ENCODE results near the gene CTSA. TPM values are rescaled to one million over a fixed set of nuclear protein-coding genes. Genes with fewer than 3 reads are reported as not detected.
"Not testable (repeated sequence)": the region's sequence is repeated elsewhere in the genome, so short reads cannot be mapped to it uniquely, and the experiment has no call there.

CTSA gene
- polyA plus RNA-seq, 5 donors: 69.0 to 75.0 (median 72.0) TPM

DNA sequence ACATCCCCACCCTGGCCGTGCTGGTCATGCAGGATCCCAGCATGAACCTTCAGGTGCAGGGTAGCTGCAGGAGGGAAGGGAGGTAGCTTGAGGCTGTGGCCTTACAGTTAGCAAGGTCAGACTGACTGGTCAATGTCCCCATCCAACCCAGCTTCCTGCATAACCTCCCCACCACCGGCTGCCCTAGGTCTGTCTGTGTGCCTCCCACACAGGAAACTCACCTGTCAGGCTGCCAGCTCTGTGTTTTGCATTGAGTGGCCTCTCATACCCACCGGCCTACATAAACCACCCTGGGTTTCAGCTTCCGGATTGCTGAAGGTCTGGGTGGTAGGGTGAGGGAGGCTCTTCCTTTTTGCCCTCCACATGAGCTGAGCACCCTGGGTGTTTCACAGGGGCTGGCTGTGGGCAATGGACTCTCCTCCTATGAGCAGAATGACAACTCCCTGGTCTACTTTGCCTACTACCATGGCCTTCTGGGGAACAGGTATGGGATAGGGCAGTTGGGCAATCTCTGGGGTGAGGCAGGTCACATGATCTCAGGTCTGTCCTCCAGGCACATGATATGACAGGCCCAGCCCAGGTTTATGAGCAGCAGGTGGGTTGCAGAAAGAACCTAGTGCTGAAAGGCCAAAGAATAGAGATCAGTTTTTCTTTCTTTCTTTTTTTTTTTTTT lies 1.8 kb downstream of the CTSA start:
- DNase-seq: no peak

DNA sequence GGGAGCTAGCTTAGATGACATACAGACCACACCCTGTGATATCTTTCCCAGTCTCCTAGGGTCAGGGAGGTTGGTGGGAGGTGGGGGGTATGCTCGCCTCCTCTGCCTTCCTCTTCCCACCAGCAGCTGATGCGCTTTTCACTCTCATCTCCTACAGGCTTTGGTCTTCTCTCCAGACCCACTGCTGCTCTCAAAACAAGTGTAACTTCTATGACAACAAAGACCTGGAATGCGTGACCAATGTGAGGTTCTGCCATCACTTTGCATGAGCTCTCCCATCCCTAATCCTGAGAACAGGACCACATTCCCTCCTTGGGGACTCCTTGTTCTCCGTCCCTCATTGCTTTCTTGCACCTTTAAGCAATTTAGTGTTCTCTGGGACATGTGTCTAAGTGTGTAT lies 2.7 kb downstream of the CTSA start:
- no peak for DNase-seq

- DNase-seq: no peak
Measured at GRCh38 chr20:45894797-45895196, 3.7 kb downstream of the CTSA start.

DNA sequence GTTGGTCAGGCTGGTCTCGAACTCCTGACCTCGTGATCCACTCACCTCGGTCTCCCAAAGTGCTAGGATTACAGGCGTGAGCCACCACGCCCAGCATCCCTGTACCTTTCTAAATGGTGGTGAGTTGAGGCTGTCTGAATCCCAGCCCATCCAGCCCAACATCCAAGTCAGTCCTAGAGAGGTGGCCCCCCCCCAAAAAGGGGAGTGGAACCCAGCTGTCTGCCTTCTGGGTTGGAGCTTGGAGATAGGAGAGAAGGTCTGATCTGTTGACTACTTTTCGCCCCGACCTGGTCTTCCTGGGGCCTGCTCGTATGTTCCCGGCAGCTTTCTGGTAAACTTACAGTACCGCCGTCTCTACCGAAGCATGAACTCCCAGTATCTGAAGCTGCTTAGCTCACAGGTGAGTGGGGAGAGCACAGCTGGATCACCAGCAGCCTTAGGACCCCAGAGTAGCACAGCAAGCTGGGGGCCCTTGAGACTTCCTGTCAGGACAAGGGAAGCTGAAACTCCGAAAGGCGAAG lies 5.6 kb downstream of the CTSA start:
- DNase-seq: no peak

DNA sequence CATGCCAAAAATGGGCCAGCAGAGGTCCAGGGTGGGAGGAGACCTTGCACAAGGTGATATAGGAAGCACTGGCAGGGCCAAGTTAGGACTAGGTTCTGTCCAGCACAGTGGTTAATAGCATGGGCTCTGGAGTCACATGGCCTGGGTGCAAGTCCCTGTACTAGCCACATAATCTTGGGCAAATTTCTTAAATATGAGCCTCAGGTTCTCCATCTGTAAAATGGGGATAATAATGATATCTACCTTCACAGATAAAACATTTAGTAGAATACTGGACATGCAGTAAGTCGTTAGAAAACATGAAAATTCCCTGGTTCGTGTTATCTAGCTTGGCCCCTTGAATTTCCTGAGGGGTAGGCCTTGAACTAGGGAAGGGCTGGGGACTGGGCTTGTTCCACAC lies 6.2 kb downstream of the CTSA start:
- no peak for DNase-seq

DNA sequence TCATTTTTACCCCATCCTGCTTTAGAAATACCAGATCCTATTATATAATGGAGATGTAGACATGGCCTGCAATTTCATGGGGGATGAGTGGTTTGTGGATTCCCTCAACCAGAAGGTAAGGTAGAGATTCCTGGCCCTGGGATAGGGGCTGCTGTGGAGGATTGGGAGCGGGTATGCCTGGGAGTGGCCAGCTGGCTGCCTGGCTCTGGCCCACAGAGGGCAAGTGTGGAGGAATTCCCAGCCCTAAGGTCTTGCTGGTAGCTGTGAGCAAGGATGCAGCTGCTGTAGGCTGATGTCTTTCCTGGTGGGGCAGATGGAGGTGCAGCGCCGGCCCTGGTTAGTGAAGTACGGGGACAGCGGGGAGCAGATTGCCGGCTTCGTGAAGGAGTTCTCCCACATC lies 6.6 kb downstream of the CTSA start:
- no peak for DNase-seq

- DNase-seq: no peak
Measured at GRCh38 chr20:45898285-45898684, 7.2 kb downstream of the CTSA start.

- DNase-seq: no peak
Measured at GRCh38 chr20:45899046-45899835, 8.1 kb downstream of the CTSA start.

- not testable (repeated sequence) for DNase-seq
Measured at GRCh38 chr20:45901332-45901731, 10.2 kb downstream of the CTSA start.

DNA sequence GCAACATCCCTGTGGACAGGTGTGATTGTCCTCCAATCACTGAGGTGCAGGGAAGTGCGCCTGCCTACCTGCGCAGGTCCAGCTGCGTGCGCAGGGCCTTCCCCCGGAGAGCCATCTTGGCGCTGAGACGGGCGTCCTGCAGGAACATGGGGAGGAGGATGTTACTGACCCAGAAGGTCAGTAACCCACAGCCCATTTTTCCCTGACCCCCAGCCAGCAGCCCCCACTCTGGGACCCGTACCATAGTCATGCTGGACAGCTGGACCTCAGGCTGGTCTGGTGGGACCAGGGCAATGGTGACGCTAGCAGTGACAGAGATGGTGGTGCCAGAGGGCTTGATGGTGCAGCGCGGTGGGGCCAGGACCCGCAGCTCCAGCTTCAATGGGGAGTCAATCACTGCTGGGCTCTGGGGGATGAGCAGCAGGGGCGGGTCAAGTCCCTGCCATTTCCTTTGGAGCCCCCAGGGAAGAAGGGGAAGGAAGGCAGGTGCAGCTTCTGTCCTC lies 11.1 kb downstream of the CTSA start:
- no peak for DNase-seq

DNA sequence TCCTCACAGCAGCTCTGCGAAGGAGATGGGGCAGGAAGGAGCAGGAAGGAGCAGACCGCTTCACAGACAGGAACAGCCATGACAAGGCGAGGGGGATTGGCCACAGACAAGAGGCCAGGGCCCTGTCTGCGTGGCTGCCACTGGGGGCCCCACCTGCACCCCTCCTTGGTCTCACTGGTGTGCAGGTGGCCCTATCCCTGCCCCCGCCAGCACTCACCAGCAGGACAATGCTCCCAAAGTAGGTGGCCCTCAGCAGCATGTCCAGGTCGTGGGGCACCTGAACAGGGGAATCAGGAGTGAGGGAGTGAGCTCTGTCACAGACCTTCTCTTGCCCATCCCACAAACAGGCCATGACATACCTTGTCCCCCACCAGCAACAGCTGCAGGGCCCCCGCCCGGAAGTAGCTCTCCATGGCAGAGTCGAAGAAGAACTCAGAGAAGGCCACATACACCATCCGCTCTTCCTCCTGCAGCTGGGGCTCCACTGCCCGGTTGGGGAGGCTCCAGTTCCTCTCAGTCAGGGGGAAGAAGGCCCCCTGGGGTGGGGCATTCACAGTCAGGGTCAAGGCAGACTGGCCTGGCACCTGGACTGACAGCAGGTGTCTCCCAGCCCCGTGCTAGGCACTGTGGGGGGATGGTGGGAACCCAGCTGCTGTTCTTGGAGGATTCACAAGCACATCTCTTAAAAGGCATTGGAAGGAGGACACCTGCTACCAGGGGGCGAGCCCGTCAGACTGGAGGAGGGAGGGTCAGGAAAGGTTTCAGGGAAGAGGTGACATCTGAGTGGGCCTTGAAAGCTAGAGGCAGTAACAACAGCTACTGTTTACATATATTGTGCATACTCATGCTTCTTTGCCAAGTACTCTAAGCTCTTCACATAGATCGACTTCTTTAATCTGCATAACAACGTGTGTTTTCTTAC lies 13.7 kb downstream of the CTSA start:
- no peak for DNase-seq

- DNase-seq: no peak
Measured at GRCh38 chr20:45905505-45906079, 14.5 kb downstream of the CTSA start.

- no peak for DNase-seq
Measured at GRCh38 chr20:45907219-45907948, 16.2 kb downstream of the CTSA start.

DNA sequence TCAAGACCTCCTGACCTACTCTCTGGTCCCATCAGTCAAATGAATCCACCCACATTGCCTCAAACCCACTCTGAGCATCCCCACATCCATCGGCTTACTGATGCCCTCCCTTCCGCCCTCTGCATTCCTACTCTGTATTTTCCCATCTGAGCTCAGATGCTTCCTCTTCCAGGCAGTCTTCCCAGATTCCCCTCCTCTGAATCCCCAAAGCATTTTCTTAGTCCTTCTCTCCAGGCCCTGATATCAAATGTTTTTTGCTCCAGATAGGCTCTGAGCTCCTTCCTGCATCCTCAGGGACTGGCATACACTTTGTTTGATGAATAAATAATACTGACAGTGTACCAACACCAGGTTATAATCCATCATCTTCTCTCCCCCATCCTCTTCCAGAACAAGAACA lies 16.9 kb downstream of the CTSA start:
- DNase-seq: no peak

- DNase-seq: no peak
Measured at GRCh38 chr20:45909336-45909808, 18.2 kb downstream of the CTSA start.

GRCh38 chr20:45909817-45910669 lies 18.9 kb downstream of the CTSA start:
- no peak for DNase-seq

- peak; percentile 90 to 93 for DNase-seq
Measured at GRCh38 chr20:45910670-45911485, 19.7 kb downstream of the CTSA start.

DNA sequence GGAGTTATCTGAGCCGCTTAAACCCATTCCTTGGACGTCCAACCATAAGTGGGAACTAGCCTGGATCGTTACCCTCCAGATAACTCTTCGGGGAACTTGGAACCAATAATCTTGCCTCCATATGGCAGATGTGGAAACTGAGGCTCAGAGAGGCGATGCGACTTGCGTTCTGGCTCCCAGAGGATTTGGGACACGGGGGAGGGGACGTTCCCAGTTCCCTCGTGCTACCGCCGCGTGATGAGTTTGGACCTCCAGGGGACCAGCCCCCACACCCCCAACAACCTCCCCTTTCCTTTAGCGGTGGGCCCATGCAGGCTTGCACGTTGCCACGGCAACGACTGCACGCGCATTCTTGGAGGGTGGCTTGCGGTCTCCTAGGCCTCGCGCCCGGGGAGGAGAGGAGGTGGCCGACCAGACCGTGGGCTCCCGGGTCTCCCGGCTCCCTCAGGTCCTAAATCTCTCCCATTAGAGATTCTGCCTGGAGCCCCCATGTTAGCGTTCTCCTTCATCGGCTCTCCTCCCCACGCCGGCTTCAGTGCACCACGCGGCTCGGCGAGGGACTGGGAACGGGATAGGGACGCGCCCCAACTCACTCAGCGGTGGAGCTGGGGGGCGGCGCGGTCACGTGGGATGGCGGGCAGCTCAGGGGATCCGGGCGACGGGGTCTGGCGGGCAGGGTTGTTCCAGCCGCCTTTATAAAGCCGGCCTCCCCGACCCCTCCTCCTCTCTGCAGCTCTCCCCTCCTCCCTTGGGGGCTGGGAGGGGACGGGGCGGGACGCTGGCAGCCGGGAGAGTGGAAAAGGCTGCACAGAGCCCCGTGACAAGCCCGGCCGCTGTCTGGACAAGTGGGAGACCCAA lies 20.6 kb downstream of the CTSA start, which contains the start of gene PLTP:
Gene PLTP (minus strand): TSS at position 670 of the 858 bp plus-strand sequence. CDS start 703 bp downstream, outside the sequence.
- DNase-seq: peak; percentile 82 to 83

Measured in right lung (tissue), 5 donors.